Neural progenitor cell (in vitro differentiated cells): ENCODE results near the gene TNRC6C. TPM values are rescaled to one million over a fixed set of nuclear protein-coding genes. Genes with fewer than 3 reads are reported as not detected.

ENCODE experiments used
- DNase-seq: peaks from one replicate; pipeline ENCODE4 v3.0.0-alpha.2; 2016; ENCODE audit warnings: low spot score
- H2AFZ ChIP-seq: fragments of 200-600 bp; sonication (generic); replicated peaks from 2 replicates; pipeline ENCODE4 v1.6.1; 2016; ENCODE audit warnings: antibody characterized with exemption
- H3F3A ChIP-seq: fragments of 200-600 bp; sonication (generic); 2 replicates; pipeline ENCODE4 v1.6.1; 2016; ENCODE audit warnings: antibody characterized with exemption, low read depth
- H3K27ac ChIP-seq: fragments of 200-600 bp; sonication (generic); 2 replicates; pipeline ENCODE4 v1.5.1; 2016; ENCODE audit warnings: mild to moderate bottlenecking
- H3K27me3 ChIP-seq: fragments of 200-600 bp; sonication (generic); 2 replicates; pipeline ENCODE4 v1.6.1; 2016; ENCODE audit warnings: mild to moderate bottlenecking, moderate library complexity
- H3K36me3 ChIP-seq: fragments of 200-600 bp; sonication (generic); 2 replicates; pipeline ENCODE4 v1.5.1; 2016
- H3K4me1 ChIP-seq: fragments of 200-600 bp; sonication (generic); 2 replicates; pipeline ENCODE4 v1.6.1; 2016; ENCODE audit warnings: mixed run types
- H3K4me2 ChIP-seq: fragments of 200-600 bp; sonication (generic); 2 replicates; pipeline ENCODE4 v1.6.1; 2016
- H3K4me3 ChIP-seq: fragments of 200-600 bp; sonication (generic); 2 replicates; pipeline ENCODE4 v1.5.1; 2016
- H3K79me2 ChIP-seq: fragments of 200-600 bp; sonication (generic); 2 replicates; pipeline ENCODE4 v1.6.1; 2016; ENCODE audit warnings: low read depth
- H3K9ac ChIP-seq: fragments of 200-600 bp; sonication (generic); 2 replicates; pipeline ENCODE4 v1.6.1; 2016
- H3K9me3 ChIP-seq: fragments of 200-600 bp; sonication (generic); 2 replicates; pipeline ENCODE4 v1.5.1; 2016; ENCODE audit warnings: low read depth
- H4K20me1 ChIP-seq: fragments of 200-600 bp; sonication (generic); 2 replicates; pipeline ENCODE4 v1.6.1; 2016; ENCODE audit warnings: low read depth
- H3K27ac Mint-ChIP-seq: 3 replicates; pipeline ENCODE4 v1.8.0; 2021; ENCODE audit warnings: mixed read lengths
- H3K27me3 Mint-ChIP-seq: 2 replicates; pipeline ENCODE4 v1.8.0; 2022; ENCODE audit warnings: low read depth, mild to moderate bottlenecking, inconsistent platforms, moderate library complexity, mixed read lengths; ENCODE audit not compliant: insufficient read depth
- H3K36me3 Mint-ChIP-seq: 3 replicates; pipeline ENCODE4 v1.8.0; 2021; ENCODE audit warnings: mixed read lengths
- H3K4me1 Mint-ChIP-seq: 3 replicates; pipeline ENCODE4 v1.8.0; 2021; ENCODE audit warnings: mixed read lengths
- H3K4me3 Mint-ChIP-seq: 3 replicates; pipeline ENCODE4 v1.8.0; 2021; ENCODE audit warnings: mild to moderate bottlenecking, moderate library complexity, mixed read lengths
- H3K9me3 Mint-ChIP-seq: 3 replicates; pipeline ENCODE4 v1.8.0; 2020; ENCODE audit warnings: mixed read lengths
- EZH2 ChIP-seq: fragments of 200-600 bp; sonication (generic); IDR thresholded peaks from 2 replicates; pipeline ENCODE4 v1.6.1; 2017; ENCODE audit warnings: antibody characterized with exemption, mild to moderate bottlenecking, moderate library complexity
- EZH2phosphoT487 ChIP-seq: fragments of 200-600 bp; sonication (generic); IDR thresholded peaks from 2 replicates; pipeline ENCODE4 v1.6.1; 2017; ENCODE audit warnings: antibody characterized with exemption
- total RNA-seq: library from RNA; depleted of rRNA; stranded (reverse); fragments of >200 nt; gene quantifications from 2 replicates; pipeline ENCODE4 v1.2.3, GENCODE V29; 2015; ENCODE audit warnings: low replicate concordance
- TF ChIP-seq, protein P1 (sequence below): fragments of 200-600 bp; sonication (generic); IDR thresholded peaks from 2 replicates; pipeline ENCODE4 v1.5.1; 2017; ENCODE audit warnings: antibody characterized with exemption, mild to moderate bottlenecking

TNRC6C gene
- total RNA-seq, 1 donor from 2014 or later: 14.9 TPM

- H3K4me2 ChIP-seq: no peak overlapping the region
- peaks cover 5% of the 10 kb centered on the region for H3K4me1 ChIP-seq
- Mint-ChIP-seq H3K36me3 (peaks cover 24% of the 10 kb centered on the region), H3K27ac (no peak overlapping the region), H3K4me3 (no peak overlapping the region), H3K4me1 (peaks cover 2% of the 10 kb centered on the region), H3K9me3 (no peaks in the 10 kb centered on the region), H3K27me3 (no peaks in the 10 kb centered on the region)
- no peak overlapping the region for H2AFZ ChIP-seq
- H3F3A ChIP-seq: no peaks in the 10 kb centered on the region
- H3K36me3 ChIP-seq: peaks cover 4% of the 10 kb centered on the region
- H3K9me3 ChIP-seq: no peaks in the 10 kb centered on the region
- no peaks in the 10 kb centered on the region for H3K79me2 ChIP-seq
- H4K20me1 ChIP-seq: peaks cover 3% of the 10 kb centered on the region
- H3K27ac ChIP-seq: no peak overlapping the region
- TF ChIP-seq EZH2phosphoT487 (no peak), EZH2 (no peak)
- TF ChIP-seq, protein P1, sequence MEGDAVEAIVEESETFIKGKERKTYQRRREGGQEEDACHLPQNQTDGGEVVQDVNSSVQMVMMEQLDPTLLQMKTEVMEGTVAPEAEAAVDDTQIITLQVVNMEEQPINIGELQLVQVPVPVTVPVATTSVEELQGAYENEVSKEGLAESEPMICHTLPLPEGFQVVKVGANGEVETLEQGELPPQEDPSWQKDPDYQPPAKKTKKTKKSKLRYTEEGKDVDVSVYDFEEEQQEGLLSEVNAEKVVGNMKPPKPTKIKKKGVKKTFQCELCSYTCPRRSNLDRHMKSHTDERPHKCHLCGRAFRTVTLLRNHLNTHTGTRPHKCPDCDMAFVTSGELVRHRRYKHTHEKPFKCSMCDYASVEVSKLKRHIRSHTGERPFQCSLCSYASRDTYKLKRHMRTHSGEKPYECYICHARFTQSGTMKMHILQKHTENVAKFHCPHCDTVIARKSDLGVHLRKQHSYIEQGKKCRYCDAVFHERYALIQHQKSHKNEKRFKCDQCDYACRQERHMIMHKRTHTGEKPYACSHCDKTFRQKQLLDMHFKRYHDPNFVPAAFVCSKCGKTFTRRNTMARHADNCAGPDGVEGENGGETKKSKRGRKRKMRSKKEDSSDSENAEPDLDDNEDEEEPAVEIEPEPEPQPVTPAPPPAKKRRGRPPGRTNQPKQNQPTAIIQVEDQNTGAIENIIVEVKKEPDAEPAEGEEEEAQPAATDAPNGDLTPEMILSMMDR: no peak
- no peak overlapping the region for H3K9ac ChIP-seq
- DNase-seq: no peak
- H3K27me3 ChIP-seq: no peaks in the 10 kb centered on the region
- H3K4me3 ChIP-seq: no peak overlapping the region
These were observed 73.7 kb downstream of the TNRC6C start for GRCh38 chr17:78032166-78032565.

- no peak overlapping the region for H3K27ac Mint-ChIP-seq
- Histone ChIP-seq H3K79me2 (no peaks in the 10 kb centered on the region), H3K4me3 (no peak overlapping the region), H4K20me1 (no peaks in the 10 kb centered on the region), H3K9ac (no peak overlapping the region), H3K4me1 (peaks cover 5% of the 10 kb centered on the region), H3K9me3 (no peaks in the 10 kb centered on the region), H2AFZ (no peak overlapping the region), H3K27ac (no peak overlapping the region), H3F3A (no peaks in the 10 kb centered on the region), H3K4me2 (no peak overlapping the region), H3K36me3 (peaks cover 4% of the 10 kb centered on the region), H3K27me3 (no peaks in the 10 kb centered on the region)
- TF ChIP-seq, protein P1: no peak
- TF ChIP-seq EZH2 (no peak), EZH2phosphoT487 (no peak)
- H3K4me1 Mint-ChIP-seq: no peaks in the 10 kb centered on the region
- H3K27me3 Mint-ChIP-seq: no peaks in the 10 kb centered on the region
- no peak overlapping the region for H3K4me3 Mint-ChIP-seq
- H3K36me3 Mint-ChIP-seq: peaks cover 33% of the 10 kb centered on the region
- H3K9me3 Mint-ChIP-seq: no peaks in the 10 kb centered on the region
- no peak for DNase-seq
These were observed 76.1 kb downstream of the TNRC6C start for GRCh38 chr17:78034429-78035091.

DNA sequence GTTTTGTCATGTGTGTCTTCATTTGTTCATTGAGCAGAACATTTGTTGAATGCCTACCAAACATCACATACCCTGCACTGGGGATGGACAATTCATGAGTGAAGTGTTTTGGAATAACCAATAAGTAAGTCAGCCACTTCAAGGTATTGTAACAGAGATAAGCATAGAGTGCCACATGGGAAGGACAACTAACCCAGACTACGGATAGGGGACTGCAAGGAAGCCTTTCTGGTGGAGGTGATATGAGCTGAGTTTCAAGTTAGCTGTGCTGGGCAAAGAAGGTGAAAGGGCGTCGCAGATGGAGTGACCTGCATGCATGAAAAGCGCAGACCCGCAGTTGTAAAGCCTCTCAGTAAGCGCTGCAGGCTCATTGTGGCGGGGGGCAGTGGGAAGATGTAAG lies 78.8 kb downstream of the TNRC6C start:
- H3K27ac Mint-ChIP-seq: no peak overlapping the region
- no peak for TF ChIP-seq EZH2
- peaks cover 8% of the 10 kb centered on the region for H3K79me2 ChIP-seq
- no peak overlapping the region for H3K27ac ChIP-seq
- H3K4me3 Mint-ChIP-seq: no peak overlapping the region
- H3K27me3 ChIP-seq: no peaks in the 10 kb centered on the region
- no peaks in the 10 kb centered on the region for H3K27me3 Mint-ChIP-seq
- no peak overlapping the region for H3K9ac ChIP-seq
- DNase-seq: no peak
- H3K36me3 Mint-ChIP-seq: peaks cover 28% of the 10 kb centered on the region
- no peaks in the 10 kb centered on the region for H3K4me1 Mint-ChIP-seq
- no peaks in the 10 kb centered on the region for H3K9me3 Mint-ChIP-seq
- no peak overlapping the region for H3K4me3 ChIP-seq
- no peaks in the 10 kb centered on the region for H3F3A ChIP-seq
- H2AFZ ChIP-seq: no peak overlapping the region
- H3K4me2 ChIP-seq: no peak overlapping the region
- peaks cover 4% of the 10 kb centered on the region for H3K36me3 ChIP-seq
- H3K9me3 ChIP-seq: no peaks in the 10 kb centered on the region
- peaks cover under 1% of the 10 kb centered on the region for H4K20me1 ChIP-seq
- peaks cover 9% of the 10 kb centered on the region for H3K4me1 ChIP-seq

DNA sequence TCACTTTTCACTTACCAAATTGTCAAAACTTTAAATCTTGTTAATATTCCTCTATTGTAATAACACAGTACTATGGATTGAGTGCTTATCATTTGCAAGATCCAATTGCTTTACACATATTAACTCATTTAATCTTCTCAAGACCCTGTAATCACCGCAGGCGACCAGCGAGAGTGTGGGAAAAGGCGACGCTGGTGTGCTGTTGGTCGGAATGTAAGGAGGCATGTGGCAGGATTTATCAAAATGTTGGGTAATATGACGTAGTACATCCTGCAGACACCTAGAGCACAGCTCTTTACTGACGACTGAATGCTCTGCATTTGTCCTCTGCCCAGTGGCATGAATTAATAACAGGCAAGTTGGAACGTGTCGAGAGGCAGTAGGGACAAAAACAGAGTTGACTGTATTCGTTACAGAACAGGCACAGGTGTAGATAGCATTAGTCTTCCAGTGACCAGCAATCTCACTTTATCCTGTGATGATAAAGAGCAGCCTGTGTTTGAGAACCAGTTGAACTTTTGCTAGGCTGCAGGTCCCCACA lies 80.3 kb downstream of the TNRC6C start:
- H3K4me2 ChIP-seq: no peak overlapping the region
- H3K9me3 ChIP-seq: no peaks in the 10 kb centered on the region
- Mint-ChIP-seq H3K27me3 (no peaks in the 10 kb centered on the region), H3K4me1 (no peaks in the 10 kb centered on the region), H3K36me3 (peaks cover 30% of the 10 kb centered on the region), H3K9me3 (no peaks in the 10 kb centered on the region), H3K4me3 (no peak overlapping the region), H3K27ac (no peak overlapping the region)
- peaks cover 15% of the 10 kb centered on the region for H3K79me2 ChIP-seq
- no peaks in the 10 kb centered on the region for H3F3A ChIP-seq
- no peaks in the 10 kb centered on the region for H3K27me3 ChIP-seq
- H4K20me1 ChIP-seq: peaks cover 6% of the 10 kb centered on the region
- TF ChIP-seq, protein P1: no peak
- TF ChIP-seq EZH2phosphoT487 (no peak), EZH2 (no peak)
- H3K4me1 ChIP-seq: peaks cover 9% of the 10 kb centered on the region
- no peak overlapping the region for H2AFZ ChIP-seq
- DNase-seq: no peak
- H3K36me3 ChIP-seq: no peaks in the 10 kb centered on the region
- H3K9ac ChIP-seq: no peak overlapping the region
- H3K27ac ChIP-seq: no peak overlapping the region
- no peak overlapping the region for H3K4me3 ChIP-seq
